Measurements from ENCODE around the gene FCHSD2. TPM values are rescaled to one million over a fixed set of nuclear protein-coding genes. Genes with fewer than 3 reads are reported as not detected.

Gene FCHSD2
- total RNA-seq, 4 donors from 2014 or later, result 6.7 to 14.7 (median 8.5) TPM

GRCh38 chr11:72972496-72973128 lies 169.5 kb downstream of the FCHSD2 start:
- no peak for DNase-seq (ENCODE audit: low spot score in 2 of 2)
- TF ChIP-seq CTCF (IDR thresholded peaks at IDR 0.05), result no peak
- TF ChIP-seq POLR2A (IDR thresholded peaks at IDR 0.05), result no peak
- 90 to 92% methylated on average over 6 of the region's 6 CpGs for WGBS, 2 donors
- intact Hi-C loops (cut with DNase I; ENCODE audit: low total_unique reads), result no loop called here
- H3K4me3 ChIP-seq (ENCODE audit: low read depth, poor library complexity, severe bottlenecking), result no peak overlapping the region

DNA sequence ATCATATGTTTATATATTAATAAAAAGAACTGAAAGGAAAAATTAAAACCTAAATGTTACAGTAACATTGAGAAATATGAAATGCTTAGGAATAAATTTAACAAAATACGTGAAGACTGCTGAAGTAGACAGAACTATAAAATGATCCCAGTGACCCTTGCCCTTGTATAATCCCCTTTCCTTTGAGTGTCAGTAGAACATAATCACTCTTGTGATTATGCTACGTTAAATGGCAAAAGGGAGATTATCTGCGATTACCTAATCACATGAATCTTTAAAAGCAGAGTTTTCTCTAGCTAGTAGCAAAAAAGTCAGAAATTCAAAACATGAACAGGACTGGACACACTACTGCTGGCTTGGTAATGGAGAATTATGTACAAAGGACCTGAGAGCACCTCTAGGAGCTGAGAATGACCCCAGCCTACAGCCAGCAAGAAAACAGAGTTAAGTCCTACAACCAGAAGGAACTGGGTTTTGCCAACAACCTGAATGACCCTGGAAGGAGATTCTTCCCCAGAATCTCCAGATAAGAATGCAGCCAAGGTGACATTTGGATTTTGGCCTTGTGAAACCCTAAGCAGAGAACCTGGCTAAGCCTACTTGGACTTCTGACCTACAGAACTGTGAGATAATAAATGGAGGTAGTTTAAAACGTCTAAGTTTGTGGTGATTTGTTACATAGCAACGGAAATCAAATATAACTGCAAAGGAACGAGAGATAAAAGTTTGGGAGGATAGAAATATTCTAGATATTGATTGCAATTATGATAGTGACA lies 170.7 kb downstream of the FCHSD2 start:
- TF ChIP-seq CTCF (IDR thresholded peaks at IDR 0.05) (no peak), POLR2A (IDR thresholded peaks at IDR 0.05) (no peak)
- 88 to 89% methylated on average over 6 of the region's 6 CpGs for WGBS, 2 donors
- H3K4me3 ChIP-seq (ENCODE audit: low read depth, poor library complexity, severe bottlenecking), result no peak overlapping the region
- intact Hi-C loops (cut with DNase I; ENCODE audit: low total_unique reads), result no loop called here
- DNase-seq (ENCODE audit: low spot score in 2 of 2), result no peak

DNA sequence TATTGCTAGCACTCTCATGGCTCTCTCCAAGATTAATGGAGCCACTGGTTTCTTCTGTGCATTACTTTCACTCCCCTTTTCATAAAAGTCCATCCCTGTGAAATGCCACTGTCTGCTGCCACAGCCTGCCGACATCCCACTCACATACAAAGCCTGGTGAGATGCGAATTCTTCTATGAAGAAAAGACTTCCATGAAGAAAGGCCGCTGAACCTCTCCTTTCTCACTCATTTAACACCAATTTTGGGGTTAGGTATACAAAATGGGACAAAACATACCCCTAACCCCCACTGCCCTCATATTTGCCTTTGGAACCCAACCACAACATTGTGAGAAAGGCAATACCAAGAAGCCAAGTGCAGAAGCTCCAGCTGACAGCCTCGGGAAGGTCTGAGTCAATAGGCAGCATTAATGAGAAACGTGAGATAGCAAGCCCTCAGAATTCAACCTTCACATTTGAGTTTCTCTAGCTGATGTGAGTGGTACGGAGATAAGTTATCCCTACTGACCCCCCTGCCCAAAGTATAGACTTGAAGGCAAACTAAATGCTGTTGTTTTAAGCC lies 171.5 kb downstream of the FCHSD2 start:
- TF ChIP-seq POLR2A (IDR thresholded peaks at IDR 0.05) (no peak), CTCF (IDR thresholded peaks at IDR 0.05) (no peak)
- no peak for DNase-seq (ENCODE audit: low spot score in 2 of 2)
- intact Hi-C loops (cut with DNase I; ENCODE audit: low total_unique reads), result no loop called here
- no peak overlapping the region for H3K4me3 ChIP-seq (ENCODE audit: low read depth, poor library complexity, severe bottlenecking)
- 90 to 91% methylated on average over 6 of the region's 6 CpGs for WGBS, 2 donors

GRCh38 chr11:72969894-72970335 lies 172.2 kb downstream of the FCHSD2 start:
- DNase-seq (ENCODE audit: low spot score in 2 of 2), result no peak
- H3K4me3 ChIP-seq (ENCODE audit: low read depth, poor library complexity, severe bottlenecking), result no peak overlapping the region
- intact Hi-C loops (cut with DNase I; ENCODE audit: low total_unique reads), result no loop called here
- TF ChIP-seq CTCF (IDR thresholded peaks at IDR 0.05) (no peak), POLR2A (IDR thresholded peaks at IDR 0.05) (no peak)

DNA sequence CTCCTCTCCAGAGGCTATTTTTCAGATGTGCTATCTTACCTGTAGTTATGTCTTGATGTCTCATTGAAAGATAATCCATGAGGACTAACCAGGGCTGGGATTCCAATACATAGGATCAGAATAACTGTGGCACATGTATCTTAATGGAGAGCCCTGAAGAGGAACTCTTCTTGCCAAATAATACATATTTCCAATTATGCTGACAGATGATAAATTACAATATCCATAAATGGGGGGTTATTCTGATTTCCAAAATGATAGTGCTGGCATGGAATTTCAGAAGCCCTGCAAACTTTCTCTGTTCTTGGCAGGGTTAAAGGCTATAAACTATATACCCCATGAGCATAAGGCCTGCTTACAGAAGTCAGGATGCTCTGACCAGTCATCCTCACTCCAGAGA lies 173.7 kb downstream of the FCHSD2 start:
- TF ChIP-seq CTCF (IDR thresholded peaks at IDR 0.05) (no peak), POLR2A (IDR thresholded peaks at IDR 0.05) (no peak)
- intact Hi-C loops (cut with DNase I; ENCODE audit: low total_unique reads), result no loop called here
- no peak for DNase-seq (ENCODE audit: low spot score in 2 of 2)
- no peak overlapping the region for H3K4me3 ChIP-seq (ENCODE audit: low read depth, poor library complexity, severe bottlenecking)

Measured in lower leg skin (tissue), 4 donors.